ENCODE data around the gene GRIK4.

GRIK4 gene

GRCh38 chr11:120513436-120514315 lies 2.1 kb downstream of the GRIK4 start:
- in situ Hi-C loops (cut with HindIII; ENCODE audit: low sequenced_read_pairs) = loop anchor here (25.0 kb wide), 1 partner anchor 174 kb away; no protein-coding TSS in a partner anchor

DNA sequence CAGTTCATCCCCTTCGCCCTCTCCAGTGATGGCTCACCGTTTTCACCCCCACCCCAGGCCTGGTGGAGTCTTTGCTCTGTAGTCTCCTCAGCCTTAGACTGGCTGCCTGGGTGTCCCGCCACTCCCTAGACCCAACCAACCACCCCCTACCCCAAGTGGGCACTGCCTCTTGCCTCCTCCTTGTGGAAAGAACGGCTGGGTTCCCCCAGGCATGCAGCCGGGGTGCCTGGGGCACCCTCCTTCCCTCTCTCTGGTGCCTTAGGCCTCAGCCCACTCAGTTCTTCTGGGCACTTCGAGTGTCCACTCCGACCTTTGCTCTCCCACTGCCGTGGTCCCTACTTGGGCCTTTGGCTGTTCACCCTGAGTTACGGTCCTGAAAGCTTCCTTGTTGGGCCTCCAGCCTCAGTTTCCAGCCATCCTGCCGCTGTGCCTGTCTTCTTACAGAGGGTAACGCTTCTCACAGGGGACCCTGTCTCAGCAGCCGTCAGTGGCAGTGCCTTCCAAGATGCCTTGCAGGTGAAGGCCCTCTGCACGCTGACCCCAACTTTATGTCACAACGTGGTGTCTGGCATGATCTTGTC lies 3.1 kb downstream of the GRIK4 start:
- TF ChIP-seq CTCF (IDR thresholded peaks at IDR 0.05; ENCODE audit: low read depth, low read length, missing control alignments) = no peak
- in situ Hi-C loops (cut with HindIII; ENCODE audit: low sequenced_read_pairs) = loop anchor here (25.0 kb wide), 1 partner anchor 173 kb away; no protein-coding TSS in a partner anchor
- DNase-seq (ENCODE audit: low read depth) = no peak
- no peak overlapping the region for H3K4me3 ChIP-seq (ENCODE audit: low read depth, low read length)

More at GRCh38 chr11:120513436-120514315, 2.1 kb downstream of the GRIK4 start:
- TF ChIP-seq CTCF (IDR thresholded peaks at IDR 0.05; ENCODE audit: low read depth, low read length, missing control alignments) = no peak
- H3K4me3 ChIP-seq (ENCODE audit: low read depth, low read length) = no peak overlapping the region
- DNase-seq (ENCODE audit: low read depth) = no peak

DNA sequence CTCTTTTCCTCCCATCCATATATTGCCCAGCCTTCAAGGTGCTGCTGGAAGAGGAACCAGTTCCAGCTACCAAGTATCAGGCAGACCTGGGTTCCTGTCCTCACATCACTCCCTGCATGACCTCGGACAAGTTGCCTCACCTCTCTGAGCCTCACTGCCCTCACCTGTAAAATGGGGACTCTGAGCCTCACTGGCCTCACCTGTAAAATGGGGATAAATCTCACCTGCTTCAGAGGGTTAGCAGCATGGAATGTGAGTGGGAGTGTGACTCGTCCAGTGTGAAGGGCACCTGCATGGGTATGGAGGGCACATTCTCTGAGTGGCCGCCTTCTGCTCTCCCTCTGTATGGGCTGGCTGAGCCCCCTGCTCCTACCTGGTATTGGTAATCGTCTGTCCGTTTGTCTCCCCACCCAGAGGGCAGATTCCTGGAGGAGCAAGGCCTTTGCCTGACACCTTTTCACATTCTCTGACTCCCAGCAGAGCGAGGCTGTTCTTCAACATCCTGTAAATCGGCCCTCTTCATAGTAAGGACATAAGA lies 3.7 kb downstream of the GRIK4 start:
- no peak for DNase-seq (ENCODE audit: low read depth)
- in situ Hi-C loops (cut with HindIII; ENCODE audit: low sequenced_read_pairs) = loop anchor here (25.0 kb wide), 1 partner anchor 172 kb away; no protein-coding TSS in a partner anchor
- no peak overlapping the region for H3K4me3 ChIP-seq (ENCODE audit: low read depth, low read length)
- no peak for TF ChIP-seq CTCF (IDR thresholded peaks at IDR 0.05; ENCODE audit: low read depth, low read length, missing control alignments)

- TF ChIP-seq CTCF (IDR thresholded peaks at IDR 0.05; ENCODE audit: low read depth, low read length, missing control alignments) = no peak
- in situ Hi-C loops (cut with HindIII; ENCODE audit: low sequenced_read_pairs) = loop anchor here (25.0 kb wide), 1 partner anchor 171 kb away; no protein-coding TSS in a partner anchor
- no peak overlapping the region for H3K4me3 ChIP-seq (ENCODE audit: low read depth, low read length)
- DNase-seq (ENCODE audit: low read depth) = no peak
Observed at GRCh38 chr11:120516461-120517389, 5.2 kb downstream of the GRIK4 start.

- no peak overlapping the region for H3K4me3 ChIP-seq (ENCODE audit: low read depth, low read length)
- no peak for DNase-seq (ENCODE audit: low read depth)
- in situ Hi-C loops (cut with HindIII; ENCODE audit: low sequenced_read_pairs) = loop anchor here (25.0 kb wide), 1 partner anchor 170 kb away; no protein-coding TSS in a partner anchor
- TF ChIP-seq CTCF (IDR thresholded peaks at IDR 0.05; ENCODE audit: low read depth, low read length, missing control alignments) = no peak
Observed at GRCh38 chr11:120517390-120517761, 5.8 kb downstream of the GRIK4 start.

All from astrocyte of the cerebellum (primary cell).